Neural crest cell (in vitro differentiated cells): ENCODE results near the gene ALAD. TPM values are rescaled to one million over a fixed set of nuclear protein-coding genes. Genes with fewer than 3 reads are reported as not detected.
"Not testable (repeated sequence)": the region's sequence is repeated elsewhere in the genome, so short reads cannot be mapped to it uniquely, and the experiment has no call there.

Experiments used
- DNase-seq: peaks from one replicate; pipeline ENCODE4 v3.0.0; 2021; ENCODE audit warnings: low read depth, mixed read lengths, low spot score
- H3K27ac Mint-ChIP-seq: one replicate; pipeline ENCODE4 v1.8.0; 2021; ENCODE audit warnings: mild to moderate bottlenecking, mixed read lengths; ENCODE audit not compliant: unreplicated experiment
- H3K27me3 Mint-ChIP-seq: 2 replicates; pipeline ENCODE4 v1.8.0; 2021; ENCODE audit warnings: low read depth, mild to moderate bottlenecking, mixed read lengths
- H3K36me3 Mint-ChIP-seq: 2 replicates; pipeline ENCODE4 v1.8.0; 2021; ENCODE audit warnings: low read depth, mild to moderate bottlenecking, mixed read lengths
- H3K4me1 Mint-ChIP-seq: 2 replicates; pipeline ENCODE4 v1.8.0; 2021; ENCODE audit warnings: mixed read lengths
- H3K4me3 Mint-ChIP-seq: one replicate; pipeline ENCODE4 v1.8.0; 2021; ENCODE audit warnings: mild to moderate bottlenecking, mixed read lengths
- H3K9me3 Mint-ChIP-seq: 2 replicates; pipeline ENCODE4 v1.8.0; 2021; ENCODE audit warnings: mixed read lengths
- CTCF ChIP-seq: fragments of 200-600 bp; sonication (generic); conservative IDR thresholded peaks from 2 replicates; pipeline ENCODE4 v1.5.0; 2021; ENCODE audit warnings: antibody characterized with exemption, mild to moderate bottlenecking
- total RNA-seq: library from RNA; stranded (reverse); gene quantifications from 2 replicates; pipeline ENCODE4 v1.2.1, GENCODE V29; 2021

Gene ALAD
- total RNA-seq, 1 donor from 2014 or later = 23.2 TPM

- Mint-ChIP-seq H3K4me1 (peaks cover 38% of the 10 kb centered on the region), H3K4me3 (peak overlapping the region; percentile 99), H3K27me3 (no peaks in the 10 kb centered on the region), H3K9me3 (no peaks in the 10 kb centered on the region), H3K36me3 (peaks cover 11% of the 10 kb centered on the region), H3K27ac (peak overlapping the region; percentile 100)
- no peak for DNase-seq
- TF ChIP-seq CTCF = peak; percentile 21
These were observed 8.8 kb upstream of the ALAD start for GRCh38 chr9:113409883-113410206.

- no peaks in the 10 kb centered on the region for H3K9me3 Mint-ChIP-seq
- peaks cover 11% of the 10 kb centered on the region for H3K36me3 Mint-ChIP-seq
- H3K4me3 Mint-ChIP-seq = peak overlapping the region; percentile 99
- no peak for DNase-seq
- H3K4me1 Mint-ChIP-seq = peaks cover 38% of the 10 kb centered on the region
- no peaks in the 10 kb centered on the region for H3K27me3 Mint-ChIP-seq
- no peak for TF ChIP-seq CTCF
- H3K27ac Mint-ChIP-seq = peak overlapping the region; percentile 100
These were observed 8.4 kb upstream of the ALAD start for GRCh38 chr9:113409481-113409880.

DNA sequence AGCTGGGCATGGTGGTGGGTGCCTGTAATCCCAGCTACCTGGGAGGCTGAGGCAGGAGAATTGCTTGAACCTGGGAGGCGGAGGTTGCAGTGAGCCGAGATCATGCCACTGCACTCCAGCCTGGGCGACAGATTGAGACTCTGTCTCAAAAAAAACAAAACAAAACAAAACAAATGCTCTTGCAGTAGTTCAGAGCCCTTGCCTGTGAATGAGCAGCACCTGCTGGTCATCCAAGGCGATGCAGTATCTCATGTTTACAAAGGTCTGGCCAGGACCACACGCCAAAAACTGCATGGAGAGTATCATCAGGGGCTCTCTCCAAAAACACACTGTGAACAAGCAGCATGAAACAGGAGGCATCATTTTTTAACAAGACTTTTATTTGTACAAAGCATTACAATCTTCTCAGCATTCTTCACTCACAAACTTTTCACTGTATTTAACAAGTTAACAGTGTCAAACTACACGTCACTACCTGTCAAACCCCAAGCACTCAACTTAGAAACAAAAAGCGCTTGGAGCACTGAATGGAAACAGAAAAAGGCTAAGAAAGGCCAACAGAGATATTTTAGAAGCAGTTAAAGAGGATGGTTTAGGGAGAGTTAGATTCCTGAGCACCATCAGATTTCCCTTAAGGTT is 5.9 kb upstream of the ALAD start:
- H3K4me3 Mint-ChIP-seq = peak overlapping the region; percentile 99
- peaks cover 38% of the 10 kb centered on the region for H3K4me1 Mint-ChIP-seq
- peak; percentile 53 for DNase-seq
- TF ChIP-seq CTCF = peak; percentile 82
- not testable (repeated sequence) for H3K9me3 Mint-ChIP-seq, H3K27me3 Mint-ChIP-seq
- H3K36me3 Mint-ChIP-seq = peaks cover 11% of the 10 kb centered on the region
- H3K27ac Mint-ChIP-seq = peak overlapping the region; percentile 20

GRCh38 chr9:113406353-113406752 is 5.3 kb upstream of the ALAD start:
- H3K9me3 Mint-ChIP-seq, H3K4me3 Mint-ChIP-seq, H3K27ac Mint-ChIP-seq, H3K27me3 Mint-ChIP-seq, DNase-seq: not testable (repeated sequence)
- Mint-ChIP-seq H3K36me3 (peaks cover 11% of the 10 kb centered on the region), H3K4me1 (peaks cover 43% of the 10 kb centered on the region)

DNA sequence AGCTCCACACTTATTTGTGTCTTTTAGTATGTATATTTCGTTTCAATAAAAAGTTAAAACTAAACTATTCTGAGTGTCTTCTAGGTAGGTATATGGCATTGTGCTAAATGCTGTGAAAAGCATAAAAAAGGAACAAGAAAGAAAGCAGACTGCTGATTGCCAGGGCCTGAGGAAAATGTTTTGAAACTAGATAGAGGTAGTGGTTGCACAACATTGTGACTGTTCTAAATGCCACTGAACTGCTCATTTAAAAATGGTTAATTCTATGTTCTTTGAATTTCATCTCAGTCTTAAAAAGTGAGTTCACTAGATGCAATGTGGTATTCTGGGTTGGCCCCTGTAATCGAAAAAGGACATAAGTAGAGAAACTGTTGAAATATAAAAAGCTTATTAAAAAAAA is 2.6 kb upstream of the ALAD start:
- DNase-seq = no peak
- no peak overlapping the region for H3K27ac Mint-ChIP-seq
- H3K36me3 Mint-ChIP-seq = peaks cover 6% of the 10 kb centered on the region
- H3K4me1 Mint-ChIP-seq = peaks cover 37% of the 10 kb centered on the region
- no peaks in the 10 kb centered on the region for H3K27me3 Mint-ChIP-seq
- no peaks in the 10 kb centered on the region for H3K9me3 Mint-ChIP-seq
- H3K4me3 Mint-ChIP-seq = peak overlapping the region; percentile 44
- TF ChIP-seq CTCF = no peak

GRCh38 chr9:113399646-113400200 is 1.4 kb downstream of the ALAD start:
- Mint-ChIP-seq H3K36me3 (peaks cover 3% of the 10 kb centered on the region), H3K9me3 (no peaks in the 10 kb centered on the region), H3K27ac (no peak overlapping the region), H3K4me3 (peak overlapping the region; percentile 92), H3K4me1 (peaks cover 18% of the 10 kb centered on the region), H3K27me3 (no peaks in the 10 kb centered on the region)
- DNase-seq = no peak
- TF ChIP-seq CTCF = no peak
